COLO829 (cell line): Measurements from ENCODE around the gene PWWP2A.

Experiments
- DNase-seq: peaks from one replicate; pipeline ENCODE4 v3.0.0; 2012; ENCODE audit warnings: low spot score

PWWP2A gene

DNA sequence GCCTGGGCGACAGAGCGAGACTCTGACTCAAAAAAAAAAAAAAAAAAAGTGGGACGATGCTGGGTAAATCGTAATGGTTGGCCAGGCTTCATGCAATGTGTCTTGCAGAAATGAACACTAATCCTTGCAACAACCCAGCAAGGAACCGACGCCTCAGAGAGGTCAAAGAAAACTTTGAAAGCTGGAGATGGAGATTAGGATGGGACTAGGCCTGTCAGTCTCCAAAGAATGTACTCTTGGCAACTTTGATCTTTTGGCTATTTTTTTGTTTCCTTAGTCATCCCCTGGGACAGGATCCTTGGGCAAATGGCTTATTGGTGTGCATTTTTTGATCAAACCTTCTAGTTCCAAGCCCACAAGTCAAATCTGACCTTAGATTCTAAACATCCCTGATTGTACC, 10.6 kb upstream of the PWWP2A start:
- DNase-seq = no peak

GRCh38 chr5:160128632-160129031, 9.4 kb upstream of the PWWP2A start:
- DNase-seq = no peak

GRCh38 chr5:160119905-160120266, 636 bp upstream of the PWWP2A start:
- no peak for DNase-seq

DNA sequence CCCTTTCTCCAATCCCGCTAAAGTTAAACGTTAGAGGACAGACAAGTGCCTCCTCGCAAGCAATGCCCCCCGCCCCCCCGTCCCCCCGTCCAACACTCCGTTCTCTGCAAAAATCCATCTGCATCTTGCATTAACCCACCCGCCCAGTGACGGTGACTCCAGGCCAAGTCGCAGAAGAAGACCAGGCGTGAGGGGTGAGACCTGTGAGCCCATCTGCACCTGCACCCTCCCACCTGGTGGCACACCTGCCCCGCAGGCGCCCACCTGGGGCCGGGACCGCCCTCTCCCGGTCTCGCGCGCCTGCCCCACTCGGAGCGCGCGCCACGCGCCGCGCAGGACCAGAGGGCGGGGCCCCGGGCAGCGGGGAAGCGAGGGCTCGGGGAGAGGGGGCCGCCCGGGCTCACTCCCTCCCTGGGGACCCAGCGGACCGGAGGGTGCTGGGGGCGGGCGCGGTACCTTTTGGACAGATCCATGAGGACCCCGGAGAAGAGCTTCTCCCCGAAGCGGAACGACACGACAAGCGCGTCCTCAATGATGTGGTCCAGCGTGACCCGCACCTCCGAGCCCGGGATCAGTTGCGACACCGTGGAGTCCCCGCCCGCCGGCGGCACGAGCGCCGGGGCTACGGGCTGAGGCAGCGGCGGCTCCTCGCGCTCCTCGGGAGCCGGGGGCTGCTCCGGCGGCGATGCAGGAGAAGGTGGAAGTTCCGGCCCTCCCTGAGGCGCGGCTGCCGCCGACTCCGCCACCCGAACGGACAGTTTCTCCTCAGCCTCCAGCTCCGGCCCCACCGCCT, 705 bp downstream of the PWWP2A start:
- no peak for DNase-seq

DNA sequence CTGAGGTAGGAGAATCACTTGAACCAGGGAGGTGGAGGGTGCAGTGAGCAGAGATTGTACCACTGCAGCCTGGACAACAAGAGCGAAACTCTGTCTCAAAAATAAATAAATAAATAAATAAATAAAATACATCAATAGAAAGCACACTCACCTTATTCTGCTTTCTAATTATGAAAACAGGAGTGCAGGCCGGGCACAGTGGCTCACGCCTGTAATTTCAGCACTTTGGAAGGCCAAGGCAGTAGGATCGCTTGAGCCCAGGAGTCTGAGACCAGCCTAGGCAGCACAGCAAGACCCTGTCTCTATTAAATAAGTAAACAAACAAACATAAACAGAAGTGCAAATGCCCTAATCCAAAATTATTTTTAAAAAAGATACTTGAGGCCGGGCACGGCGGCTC, 2.3 kb downstream of the PWWP2A start:
- no peak for DNase-seq

GRCh38 chr5:160108124-160108523, 11.1 kb downstream of the PWWP2A start:
- DNase-seq = no peak

DNA sequence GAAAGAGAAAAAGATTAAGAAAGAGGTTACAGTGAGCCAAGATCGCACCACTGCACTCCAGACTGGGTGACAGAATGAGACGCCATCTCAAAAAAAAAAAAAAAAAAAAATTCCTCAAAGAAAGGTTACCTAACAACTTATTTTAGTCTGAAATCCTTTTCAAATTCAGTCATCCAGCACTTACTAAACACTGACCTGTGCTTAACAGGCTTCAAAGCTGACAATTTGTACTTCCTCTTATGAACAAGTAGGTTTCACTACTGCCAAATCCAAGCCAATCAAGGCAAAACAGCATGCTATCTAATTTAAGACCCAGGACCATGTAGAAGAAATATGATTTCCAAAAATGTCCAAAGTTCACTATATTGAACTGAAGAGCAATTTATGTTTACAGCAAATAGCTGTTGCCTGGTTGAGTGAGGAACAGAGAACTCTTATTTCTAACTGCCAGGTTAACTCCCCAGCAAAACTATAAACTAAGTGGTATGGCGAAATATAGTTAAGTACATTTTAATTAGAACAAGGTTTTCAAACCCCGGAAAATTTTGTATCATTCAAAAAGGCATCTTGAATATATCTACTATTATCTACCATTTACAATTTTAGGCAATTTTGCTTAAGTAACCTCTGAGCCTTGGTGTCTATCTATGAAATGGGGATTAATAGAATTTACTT, 13.4 kb downstream of the PWWP2A start:
- no peak for DNase-seq

DNA sequence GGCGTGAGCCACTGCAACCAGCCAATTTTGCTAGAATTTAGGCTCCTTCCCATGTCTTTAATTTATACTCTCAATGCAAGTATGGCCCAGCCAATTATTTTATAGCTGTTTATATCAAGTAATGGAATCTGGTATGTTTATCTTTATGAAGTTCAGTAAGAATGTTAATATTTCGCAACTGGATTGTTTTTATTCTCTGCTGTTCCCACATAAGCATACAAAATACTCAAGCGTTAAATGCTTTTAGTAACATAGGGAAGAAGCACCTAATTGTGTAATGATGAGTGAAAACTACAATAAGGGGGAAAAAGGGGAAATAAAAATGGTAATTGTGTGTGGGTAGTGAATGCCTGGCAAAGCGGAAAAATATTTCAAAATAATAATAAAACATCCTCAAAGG, 21.3 kb downstream of the PWWP2A start:
- no peak for DNase-seq

- no peak for DNase-seq
Measured at GRCh38 chr5:160096178-160096577, 23.1 kb downstream of the PWWP2A start.

DNA sequence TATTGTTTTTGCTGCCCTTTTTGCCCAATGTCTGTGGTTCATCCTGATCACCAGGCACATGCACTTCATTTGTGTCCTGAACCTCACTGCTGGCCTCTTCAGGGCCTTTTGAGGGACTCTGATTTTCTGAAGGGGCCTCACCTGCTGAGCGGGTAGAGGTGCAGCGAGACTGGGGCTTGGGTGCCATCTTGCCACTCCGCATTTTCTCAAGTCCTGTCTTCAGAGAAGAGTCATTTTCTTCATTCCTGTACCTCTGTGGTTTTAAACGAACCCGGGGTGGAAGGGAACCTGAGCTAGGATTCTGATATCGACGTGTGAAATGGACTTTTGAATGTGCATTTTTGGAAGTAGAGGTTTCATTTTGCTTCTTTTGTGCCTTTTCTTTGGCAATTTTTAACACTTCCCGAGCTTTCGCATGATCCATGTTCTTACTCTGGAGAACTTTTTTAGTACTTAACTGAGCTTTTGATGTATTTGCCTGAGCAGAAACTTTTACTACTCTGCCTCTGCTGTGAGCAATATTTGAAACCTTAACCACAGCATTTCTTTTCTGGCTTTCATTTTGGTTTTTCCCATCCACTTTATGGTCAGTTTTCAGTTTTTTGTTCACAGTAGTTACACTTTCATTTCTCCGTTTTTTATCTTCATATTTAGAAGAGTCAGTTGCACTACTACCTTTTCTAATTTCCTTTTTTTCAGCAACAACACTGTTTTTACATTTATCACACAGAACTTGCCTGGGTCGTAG, 26.1 kb downstream of the PWWP2A start:
- no peak for DNase-seq

DNA sequence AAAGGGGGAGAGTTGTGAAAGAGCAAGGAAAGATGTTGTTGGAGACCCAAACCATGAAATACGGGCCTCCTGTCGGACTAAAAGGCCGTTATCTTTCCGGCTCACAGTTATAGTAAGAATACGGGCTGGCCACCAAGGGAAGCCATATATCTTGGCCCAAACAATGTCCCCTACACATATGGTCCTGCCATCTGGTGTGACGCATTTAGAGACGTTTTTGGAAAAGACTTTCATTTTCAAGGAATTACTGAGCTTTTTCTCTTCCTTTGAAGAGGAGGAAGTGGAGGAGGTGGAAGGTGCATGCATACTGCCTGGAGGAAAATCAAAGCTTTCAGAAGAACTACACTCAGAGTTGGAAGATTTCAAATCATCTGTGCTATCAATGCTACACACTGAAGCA, 26.7 kb downstream of the PWWP2A start:
- no peak for DNase-seq

- no peak for DNase-seq
Measured at GRCh38 chr5:160090059-160090458, 29.2 kb downstream of the PWWP2A start.

DNA sequence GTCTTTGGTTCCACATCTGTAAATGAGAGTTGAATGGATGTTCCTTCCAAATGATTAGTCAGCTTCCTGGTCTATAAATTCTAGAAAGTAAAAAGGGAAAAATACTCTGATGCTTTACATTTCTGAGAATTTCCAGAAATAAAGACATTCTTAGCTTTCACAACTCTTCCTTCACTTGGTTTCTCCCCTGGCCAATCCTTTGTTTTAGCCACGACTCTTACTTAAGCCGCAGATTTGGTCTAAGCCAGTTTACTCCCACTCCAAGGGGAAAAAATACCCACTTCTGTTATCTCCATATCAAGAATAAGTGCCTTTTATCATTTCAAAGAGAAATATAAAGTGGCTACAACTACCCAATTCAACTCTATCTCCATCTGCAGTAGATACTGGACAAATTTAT, 29.7 kb downstream of the PWWP2A start:
- no peak for DNase-seq

GRCh38 chr5:160088805-160089204, 30.4 kb downstream of the PWWP2A start:
- DNase-seq = no peak

DNA sequence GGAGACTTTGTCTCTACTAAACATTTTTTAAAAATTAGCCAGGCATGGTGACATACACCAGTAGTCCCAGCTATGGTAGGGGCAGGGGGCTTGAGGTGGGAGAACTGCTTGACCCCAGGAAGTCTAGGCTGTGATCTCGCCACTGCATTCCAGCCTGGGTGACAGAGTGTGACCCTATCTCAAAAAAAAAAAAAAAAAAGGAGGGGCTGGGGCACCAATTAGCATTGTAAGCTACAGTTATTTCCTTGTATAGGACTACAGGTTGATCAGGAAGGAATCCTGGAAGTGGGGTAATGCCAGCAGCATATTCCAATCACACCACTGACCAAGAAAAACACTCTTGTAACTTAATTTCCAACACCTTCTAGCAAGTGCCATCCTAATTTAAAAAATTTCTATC, 32.1 kb downstream of the PWWP2A start:
- DNase-seq = no peak

DNA sequence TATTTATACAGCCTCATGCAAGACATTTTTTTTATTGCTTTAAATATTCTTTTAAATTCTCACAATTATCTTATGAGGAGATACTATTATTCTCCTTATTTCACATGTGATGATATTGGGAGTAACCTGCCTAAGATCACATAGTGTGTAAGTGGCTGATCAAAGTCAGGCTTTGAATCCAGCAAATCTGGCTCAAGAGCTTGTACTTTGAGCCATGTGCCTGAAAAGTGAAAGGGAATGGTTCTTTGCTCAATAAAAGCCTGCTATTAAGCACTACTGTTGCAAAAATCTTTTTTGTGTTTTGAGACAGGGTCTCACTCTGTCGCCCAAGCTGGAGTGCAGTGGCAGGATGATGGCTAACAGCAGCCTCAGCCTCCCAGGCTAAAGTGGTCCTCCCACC, 35.1 kb downstream of the PWWP2A start:
- DNase-seq = no peak

- DNase-seq = no peak
Measured at GRCh38 chr5:160083501-160083900, 35.7 kb downstream of the PWWP2A start.

GRCh38 chr5:160082614-160083500, 36.4 kb downstream of the PWWP2A start:
- DNase-seq = peak; percentile 33

DNA sequence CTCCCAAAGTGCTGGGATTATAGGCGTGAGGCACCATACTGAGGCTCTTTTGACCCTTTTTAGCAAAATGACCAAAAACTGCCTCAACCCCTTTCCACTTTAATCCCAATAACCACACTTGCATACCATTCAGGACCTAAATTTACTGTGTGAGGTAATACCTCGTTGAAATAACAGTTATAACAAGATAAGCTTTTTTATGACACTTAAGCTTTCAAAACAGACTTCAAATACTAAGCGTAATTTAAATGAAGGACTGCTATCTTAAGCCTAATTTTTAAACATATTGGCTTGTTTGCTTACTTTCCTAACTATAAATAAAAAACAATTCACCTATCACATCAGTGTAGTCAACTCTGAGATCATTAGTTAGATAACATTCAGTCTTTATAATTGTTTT, 37.8 kb downstream of the PWWP2A start:
- DNase-seq = no peak

DNA sequence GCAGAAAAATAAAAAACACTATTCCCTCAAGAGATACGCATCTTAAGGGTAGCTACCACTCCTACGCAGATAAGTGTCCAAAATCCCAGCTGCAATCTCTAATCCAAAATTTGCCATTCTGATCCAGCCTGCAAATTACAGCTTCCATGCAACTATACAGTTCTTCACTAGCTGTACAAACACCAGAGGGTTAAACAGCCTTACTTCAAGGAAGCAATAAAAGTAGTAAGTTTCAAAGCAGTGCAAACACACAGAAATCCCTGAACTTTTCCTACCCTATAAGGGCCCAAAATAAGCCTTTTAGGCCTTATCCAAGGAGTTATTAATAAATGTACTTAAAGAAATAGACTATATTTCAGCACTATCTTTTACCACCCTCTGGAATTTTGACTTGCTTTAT, 39.5 kb downstream of the PWWP2A start:
- DNase-seq = no peak

GRCh38 chr5:160076997-160077396, 42.3 kb downstream of the PWWP2A start:
- DNase-seq = no peak

DNA sequence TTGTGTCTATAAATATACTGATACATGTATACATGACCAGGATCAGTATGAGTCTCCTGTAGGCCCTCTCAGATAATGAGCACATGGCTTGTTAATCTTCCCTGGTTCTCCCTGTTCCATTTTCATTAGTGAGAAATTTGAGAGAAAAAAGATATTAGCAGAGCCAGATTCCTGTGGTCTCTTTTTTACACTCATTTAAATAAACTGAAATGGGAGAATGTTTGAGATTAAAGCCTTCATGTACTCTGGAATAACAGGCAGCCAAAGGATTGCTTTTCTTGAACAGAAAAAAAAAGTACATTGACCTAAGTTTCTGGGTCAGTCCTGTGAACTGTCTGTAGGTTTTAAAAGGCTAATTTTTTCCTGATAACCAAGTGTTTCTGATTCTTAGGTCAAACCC, 44.2 kb downstream of the PWWP2A start:
- no peak for DNase-seq
